ENCODE results near the gene TEX38.

DNA sequence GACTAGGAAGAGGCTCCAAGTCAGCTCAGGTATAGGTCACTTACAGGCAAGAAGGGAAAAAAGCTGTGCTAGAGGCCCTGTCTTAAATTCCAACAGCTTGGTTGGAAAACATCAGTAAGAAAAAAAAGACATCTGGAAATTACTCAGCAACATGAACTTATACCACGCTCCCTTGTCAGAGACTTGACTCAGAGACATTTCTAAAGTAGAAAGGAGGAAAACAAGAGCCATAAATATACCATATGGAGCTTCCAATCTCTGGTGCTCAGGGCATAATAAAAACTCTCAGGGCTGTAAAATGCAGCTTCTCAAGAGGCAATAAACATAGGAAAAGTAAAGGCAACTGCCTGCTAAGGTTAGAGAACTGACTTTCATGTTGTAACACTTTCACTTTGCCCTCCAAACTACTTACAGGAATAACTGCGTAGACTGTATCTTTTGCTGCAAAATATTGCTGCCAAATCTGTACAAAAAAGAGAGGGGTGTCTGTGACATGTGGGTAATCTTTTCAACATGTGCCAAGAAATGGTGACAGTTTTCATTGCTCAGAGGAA lies 18.2 kb upstream of the TEX38 start:
- TF ChIP-seq, protein P1, sequence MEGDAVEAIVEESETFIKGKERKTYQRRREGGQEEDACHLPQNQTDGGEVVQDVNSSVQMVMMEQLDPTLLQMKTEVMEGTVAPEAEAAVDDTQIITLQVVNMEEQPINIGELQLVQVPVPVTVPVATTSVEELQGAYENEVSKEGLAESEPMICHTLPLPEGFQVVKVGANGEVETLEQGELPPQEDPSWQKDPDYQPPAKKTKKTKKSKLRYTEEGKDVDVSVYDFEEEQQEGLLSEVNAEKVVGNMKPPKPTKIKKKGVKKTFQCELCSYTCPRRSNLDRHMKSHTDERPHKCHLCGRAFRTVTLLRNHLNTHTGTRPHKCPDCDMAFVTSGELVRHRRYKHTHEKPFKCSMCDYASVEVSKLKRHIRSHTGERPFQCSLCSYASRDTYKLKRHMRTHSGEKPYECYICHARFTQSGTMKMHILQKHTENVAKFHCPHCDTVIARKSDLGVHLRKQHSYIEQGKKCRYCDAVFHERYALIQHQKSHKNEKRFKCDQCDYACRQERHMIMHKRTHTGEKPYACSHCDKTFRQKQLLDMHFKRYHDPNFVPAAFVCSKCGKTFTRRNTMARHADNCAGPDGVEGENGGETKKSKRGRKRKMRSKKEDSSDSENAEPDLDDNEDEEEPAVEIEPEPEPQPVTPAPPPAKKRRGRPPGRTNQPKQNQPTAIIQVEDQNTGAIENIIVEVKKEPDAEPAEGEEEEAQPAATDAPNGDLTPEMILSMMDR (IDR thresholded peaks at IDR 0.05) = no peak
- TF ChIP-seq, protein P2, sequence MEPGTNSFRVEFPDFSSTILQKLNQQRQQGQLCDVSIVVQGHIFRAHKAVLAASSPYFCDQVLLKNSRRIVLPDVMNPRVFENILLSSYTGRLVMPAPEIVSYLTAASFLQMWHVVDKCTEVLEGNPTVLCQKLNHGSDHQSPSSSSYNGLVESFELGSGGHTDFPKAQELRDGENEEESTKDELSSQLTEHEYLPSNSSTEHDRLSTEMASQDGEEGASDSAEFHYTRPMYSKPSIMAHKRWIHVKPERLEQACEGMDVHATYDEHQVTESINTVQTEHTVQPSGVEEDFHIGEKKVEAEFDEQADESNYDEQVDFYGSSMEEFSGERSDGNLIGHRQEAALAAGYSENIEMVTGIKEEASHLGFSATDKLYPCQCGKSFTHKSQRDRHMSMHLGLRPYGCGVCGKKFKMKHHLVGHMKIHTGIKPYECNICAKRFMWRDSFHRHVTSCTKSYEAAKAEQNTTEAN (CRISPR knock-in tag; IDR thresholded peaks at IDR 0.05) = no peak
- TF ChIP-seq, protein P3, sequence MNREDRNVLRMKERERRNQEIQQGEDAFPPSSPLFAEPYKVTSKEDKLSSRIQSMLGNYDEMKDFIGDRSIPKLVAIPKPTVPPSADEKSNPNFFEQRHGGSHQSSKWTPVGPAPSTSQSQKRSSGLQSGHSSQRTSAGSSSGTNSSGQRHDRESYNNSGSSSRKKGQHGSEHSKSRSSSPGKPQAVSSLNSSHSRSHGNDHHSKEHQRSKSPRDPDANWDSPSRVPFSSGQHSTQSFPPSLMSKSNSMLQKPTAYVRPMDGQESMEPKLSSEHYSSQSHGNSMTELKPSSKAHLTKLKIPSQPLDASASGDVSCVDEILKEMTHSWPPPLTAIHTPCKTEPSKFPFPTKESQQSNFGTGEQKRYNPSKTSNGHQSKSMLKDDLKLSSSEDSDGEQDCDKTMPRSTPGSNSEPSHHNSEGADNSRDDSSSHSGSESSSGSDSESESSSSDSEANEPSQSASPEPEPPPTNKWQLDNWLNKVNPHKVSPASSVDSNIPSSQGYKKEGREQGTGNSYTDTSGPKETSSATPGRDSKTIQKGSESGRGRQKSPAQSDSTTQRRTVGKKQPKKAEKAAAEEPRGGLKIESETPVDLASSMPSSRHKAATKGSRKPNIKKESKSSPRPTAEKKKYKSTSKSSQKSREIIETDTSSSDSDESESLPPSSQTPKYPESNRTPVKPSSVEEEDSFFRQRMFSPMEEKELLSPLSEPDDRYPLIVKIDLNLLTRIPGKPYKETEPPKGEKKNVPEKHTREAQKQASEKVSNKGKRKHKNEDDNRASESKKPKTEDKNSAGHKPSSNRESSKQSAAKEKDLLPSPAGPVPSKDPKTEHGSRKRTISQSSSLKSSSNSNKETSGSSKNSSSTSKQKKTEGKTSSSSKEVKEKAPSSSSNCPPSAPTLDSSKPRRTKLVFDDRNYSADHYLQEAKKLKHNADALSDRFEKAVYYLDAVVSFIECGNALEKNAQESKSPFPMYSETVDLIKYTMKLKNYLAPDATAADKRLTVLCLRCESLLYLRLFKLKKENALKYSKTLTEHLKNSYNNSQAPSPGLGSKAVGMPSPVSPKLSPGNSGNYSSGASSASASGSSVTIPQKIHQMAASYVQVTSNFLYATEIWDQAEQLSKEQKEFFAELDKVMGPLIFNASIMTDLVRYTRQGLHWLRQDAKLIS (CRISPR knock-in tag; IDR thresholded peaks at IDR 0.05; ENCODE audit: borderline replicate concordance) = no peak
- no peak for TF ChIP-seq NFE2L1 (CRISPR knock-in tag; IDR thresholded peaks at IDR 0.05)

Data from WTC11 (cell line).